ENCODE results near the gene RIMS4.
"Not testable (repeated sequence)": the region's sequence is repeated elsewhere in the genome, so short reads cannot be mapped to it uniquely, and the experiment has no call there.

RIMS4 gene

DNA sequence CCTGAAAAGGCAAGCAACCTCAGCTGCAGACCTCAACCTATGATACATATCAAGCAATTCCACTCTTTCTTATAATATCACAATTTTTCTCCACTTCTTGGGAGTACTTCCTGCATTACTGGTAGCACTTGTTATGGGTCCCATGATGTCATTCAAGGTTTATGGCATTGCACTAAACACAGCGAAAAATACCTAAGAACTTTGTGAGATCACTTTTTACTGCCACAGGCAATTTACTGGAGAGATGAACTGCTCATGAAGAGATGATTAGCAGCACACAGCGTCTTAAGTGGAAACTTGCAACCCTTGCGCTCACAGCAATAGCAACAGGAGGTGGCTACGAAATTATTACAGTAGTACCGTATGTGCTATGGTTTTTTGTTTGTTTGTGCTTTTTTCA is 19.3 kb upstream of the RIMS4 start:
- FAIRE-seq: no peak

DNA sequence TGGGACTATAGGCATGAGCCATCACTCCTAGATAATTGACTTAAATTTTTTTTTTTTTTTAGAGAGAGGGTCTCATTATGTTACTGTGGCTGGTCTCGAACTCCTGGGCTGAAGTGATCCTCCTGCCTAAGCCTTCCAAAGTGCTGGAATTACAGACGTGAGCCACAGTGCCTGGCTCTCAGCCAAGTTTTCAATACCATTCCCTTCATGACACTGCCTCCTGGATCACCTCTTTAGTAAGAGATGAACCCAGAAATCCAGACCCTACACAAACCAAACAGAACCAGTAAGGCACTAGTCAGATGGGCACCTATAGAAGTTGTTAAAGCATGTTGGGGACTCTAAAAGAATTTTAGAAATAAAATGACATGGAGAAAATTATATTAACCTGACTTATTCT is 18.3 kb upstream of the RIMS4 start:
- no peak for FAIRE-seq

DNA sequence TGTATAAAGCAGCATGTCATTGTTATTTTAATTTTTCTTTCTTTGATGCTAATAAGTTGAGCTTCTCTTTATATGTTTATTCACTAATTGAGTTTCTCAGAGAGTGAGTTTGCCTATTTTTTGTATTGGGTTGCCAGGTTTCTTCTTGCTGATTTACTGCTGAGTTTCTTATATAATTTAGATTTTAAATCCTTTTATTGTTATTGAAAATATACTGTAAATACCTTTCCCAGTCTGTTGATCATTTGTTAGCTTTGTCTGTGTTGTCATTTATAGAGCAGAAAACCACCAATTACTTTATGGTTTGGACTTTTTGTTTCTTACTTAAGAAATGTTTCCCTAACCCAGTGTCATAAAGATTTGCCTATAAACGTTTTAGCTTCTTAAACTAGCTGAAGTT is 17.1 kb upstream of the RIMS4 start:
- no peak for FAIRE-seq

DNA sequence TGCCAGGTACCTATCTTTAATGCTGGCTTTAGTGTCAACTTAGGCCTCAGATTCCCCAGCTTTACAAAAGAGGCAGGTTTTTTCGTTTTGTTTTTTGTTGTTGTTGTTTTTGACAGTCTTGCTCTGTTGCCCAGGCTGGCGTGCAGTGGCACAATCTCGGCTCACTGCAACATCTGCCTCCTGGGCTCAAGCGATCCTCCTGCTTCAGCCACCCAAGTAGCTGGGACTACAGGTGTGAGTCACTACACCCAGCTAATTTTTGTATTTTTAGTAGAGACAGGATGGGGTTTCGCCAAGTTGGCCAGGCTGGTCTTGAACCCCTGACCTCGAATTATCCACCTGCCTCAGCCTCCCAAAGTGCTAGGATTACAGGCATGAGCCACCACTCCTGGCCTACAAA is 11.2 kb upstream of the RIMS4 start:
- FAIRE-seq: not testable (repeated sequence)

DNA sequence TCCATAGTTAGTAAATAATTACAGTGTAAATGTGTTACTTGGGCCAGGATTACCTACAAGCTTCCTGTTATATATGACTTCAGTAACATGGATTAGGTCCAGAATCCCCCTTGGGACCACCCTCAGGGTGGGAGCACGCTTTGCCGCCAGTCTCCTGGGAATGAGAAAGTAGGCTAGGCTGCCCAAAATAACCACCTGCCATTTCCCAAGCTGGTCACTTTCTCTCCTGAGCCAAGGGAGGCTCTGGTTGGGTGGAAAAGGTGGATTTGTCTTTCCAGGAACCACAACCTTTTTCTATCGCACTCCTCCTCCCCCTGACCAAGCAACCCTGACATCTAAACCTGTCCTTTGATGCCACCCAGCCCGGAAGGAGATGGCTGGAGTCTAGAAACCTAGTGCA is 9.6 kb upstream of the RIMS4 start:
- FAIRE-seq: no peak

DNA sequence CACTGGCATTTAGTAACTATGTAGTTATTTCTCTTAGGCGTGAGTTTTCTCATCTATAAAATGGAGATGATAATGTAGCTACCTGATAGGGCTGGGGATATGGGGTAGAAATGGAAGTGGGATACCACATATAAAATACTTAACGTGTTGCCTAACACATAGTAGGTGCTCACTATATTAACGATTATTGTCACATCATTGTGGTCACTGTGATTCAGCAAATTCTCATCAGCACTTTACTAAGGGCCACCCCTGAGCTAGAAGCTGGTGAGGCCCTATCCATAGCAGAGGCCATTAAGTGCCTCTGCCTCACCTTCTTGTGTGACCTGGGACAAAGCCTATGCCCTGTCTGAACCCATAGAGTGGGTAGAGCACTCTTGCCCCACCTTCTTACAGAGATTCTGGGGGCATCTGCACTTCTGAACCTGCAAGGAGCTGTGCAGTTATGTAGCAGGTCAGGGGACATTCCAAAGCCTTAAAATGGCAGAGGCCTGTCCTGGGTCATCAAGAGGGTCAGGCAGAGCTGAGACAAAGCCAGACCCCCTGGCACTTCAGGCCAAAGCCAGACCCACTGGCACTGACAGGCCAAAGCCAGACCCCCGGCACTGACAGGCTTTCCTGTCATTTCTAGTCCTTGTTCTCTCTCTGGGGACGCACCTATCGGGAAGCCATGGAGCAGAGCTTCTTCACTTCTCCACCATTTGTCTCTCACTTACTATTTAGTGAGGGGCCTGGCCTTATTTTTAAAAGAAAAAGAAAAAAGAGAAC is 7.0 kb upstream of the RIMS4 start:
- no peak for FAIRE-seq

DNA sequence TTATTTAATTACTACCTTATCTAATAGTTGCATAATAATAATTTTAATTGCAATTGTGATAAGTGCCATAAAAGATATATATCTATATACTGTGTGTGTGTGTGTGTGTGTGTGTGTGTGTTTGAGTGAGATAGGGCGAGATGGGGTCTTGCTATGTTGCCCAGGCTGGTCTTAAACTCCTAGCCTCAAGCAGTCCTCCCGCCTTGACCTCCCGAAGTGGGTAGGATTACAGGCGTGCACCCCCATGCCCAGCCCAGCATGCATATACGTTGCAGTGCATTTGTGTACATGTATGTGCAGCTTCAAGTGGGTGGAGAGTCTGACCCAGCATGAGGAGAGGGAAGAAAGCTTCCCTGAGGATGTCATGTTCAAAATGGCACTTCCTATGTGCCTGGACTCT is 4.6 kb upstream of the RIMS4 start:
- no peak for FAIRE-seq

DNA sequence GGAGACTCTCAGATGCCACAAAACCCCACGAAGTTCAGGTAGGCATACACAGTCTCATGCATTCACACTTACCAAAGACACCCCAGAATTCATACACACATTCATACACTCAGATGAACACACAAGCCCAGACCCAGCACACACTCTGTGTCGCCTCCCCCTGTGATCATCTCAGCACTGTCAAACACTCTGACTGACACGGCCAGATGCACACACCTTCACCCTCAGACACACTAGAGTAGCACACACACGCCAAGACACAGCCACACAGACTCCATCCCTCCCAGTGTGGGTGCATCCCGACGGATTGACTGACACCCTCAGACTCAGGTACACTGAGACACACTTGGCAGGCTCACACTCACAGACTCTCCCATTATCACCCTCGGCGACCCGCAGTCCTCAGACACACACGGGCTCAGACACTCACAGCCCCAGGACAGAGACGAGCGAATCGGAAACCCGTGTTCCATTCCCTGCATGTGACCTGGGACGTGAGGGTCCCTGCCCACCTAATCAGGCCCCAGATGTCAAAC is 872 bp upstream of the RIMS4 start:
- no peak for FAIRE-seq

DNA sequence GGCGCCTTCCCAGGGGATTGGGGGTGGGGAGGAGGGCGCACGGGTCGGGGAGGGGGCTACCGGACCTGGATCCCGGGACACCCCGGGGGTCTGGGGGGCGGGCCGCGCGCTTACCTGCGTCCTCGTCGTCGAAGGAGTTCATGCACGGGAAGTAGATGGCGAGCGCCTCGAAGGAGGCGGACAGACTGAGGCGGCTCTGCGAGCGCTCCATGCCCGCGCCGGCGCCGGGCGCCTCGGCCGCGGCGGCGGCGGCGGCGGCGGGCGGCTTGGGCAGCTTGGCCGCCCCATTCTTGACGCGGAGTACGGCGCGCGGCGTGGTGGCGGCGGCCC is 320 bp downstream of the RIMS4 start:
- FAIRE-seq: no peak

DNA sequence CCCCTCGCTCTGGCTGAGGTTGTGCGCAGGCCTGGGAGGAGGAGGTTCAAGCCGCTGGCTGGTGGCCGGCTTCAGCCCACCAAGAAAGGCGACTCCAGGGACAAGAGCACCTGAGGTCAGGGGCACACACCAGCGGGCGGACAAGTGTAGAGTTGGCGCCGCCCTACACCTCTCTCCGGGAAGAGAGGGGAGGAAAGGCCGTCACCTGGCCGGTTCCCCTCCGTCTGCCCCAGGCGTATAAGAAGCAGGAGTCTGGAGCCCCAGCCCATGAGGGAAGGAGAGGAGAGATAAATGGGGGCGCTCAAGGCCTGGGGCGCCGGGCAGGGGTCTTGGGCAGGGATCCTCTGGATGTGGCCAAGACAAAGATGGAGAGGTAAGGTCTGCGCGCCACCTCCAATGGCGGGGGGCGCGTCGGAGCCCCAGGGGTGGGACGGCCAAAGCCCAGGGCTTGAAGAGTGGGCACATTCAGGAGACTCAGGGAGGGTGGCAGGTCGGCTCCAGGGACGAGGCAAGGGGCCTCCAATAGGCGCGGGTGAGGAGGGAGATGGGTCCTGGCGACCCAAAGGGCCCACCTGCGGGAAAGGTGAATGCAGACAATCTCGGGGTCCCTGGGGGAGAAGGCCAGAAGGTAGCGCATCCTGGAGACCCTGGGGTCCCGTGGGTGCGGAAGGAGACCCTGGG is 826 bp downstream of the RIMS4 start:
- FAIRE-seq: no peak

DNA sequence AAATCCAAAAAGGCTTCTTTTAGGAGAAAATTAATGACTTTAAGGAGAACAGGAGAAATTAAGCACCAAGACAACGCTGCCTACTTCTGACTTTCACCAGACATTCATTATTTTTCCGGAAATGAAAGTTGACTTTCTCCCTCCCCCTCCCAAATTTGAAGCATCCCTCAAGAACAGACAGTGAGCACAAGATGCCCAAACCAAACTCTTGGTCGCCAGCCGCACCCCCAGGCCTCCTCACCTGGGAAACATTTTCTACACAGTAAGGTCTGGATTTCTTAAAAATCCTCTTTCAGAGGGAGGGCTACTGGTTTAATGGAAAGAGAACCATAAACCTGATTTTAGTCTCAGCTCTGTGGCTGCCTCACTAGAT is 2.7 kb downstream of the RIMS4 start:
- FAIRE-seq: no peak

DNA sequence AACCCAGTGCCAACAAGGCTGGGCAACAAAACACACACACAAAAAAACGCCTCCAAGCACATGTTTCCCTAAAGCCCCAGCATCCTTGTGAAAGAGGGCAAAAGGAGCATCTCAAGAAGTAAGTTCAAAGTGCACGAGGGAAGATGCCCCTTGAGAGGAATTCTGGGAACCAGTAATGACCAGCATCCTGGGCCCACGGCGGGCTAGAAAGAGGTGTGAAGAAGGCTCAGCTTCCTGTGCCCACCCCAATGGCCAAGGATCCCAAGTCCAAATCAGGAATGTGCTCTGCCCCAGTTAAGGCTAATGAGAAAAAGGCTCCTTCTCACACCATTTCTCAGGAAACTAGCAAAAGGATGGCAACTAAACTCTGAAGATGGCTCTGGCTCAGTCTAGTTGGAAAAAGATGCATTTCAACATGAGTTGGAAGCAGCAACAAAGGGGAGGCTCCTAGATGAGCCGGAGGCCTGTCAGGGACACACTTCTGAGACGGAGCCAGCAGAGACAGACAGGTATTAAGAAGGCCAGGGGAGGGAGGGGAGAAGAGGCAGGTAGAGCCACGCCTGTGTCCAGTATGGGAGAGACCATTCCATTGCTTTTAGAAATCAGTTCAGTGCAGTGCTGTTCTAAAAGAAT is 3.2 kb downstream of the RIMS4 start:
- no peak for FAIRE-seq

DNA sequence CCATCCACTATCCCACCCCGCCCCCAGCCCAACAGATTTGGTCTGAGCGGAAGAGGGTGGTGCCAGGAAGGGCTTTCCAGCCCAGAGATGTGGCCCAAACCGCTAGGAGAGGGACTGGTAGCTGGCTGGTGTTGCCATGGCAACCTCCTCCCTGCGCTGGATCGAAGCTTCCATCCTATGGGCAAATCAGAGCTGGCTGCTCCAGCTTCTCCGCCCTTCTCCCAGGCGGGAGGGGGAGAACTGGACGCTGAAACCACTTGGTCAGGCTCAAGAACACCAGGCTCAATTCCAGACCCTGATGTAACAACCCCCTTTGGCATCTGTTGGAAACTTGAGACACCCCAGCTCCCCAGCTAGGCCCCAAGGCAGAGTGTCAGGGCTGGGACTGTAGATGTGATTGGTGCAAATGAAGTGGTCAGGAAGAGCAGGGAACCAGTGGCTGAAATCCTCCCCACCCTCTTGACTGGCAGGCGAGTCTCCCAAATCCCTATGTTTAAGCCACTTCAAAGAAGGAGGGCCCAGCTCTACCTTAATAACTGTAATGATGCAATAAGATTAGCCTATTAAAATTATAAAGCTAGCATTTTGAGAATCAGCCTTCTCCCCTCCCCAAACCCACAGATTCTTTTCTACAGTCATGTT is 4.2 kb downstream of the RIMS4 start:
- no peak for FAIRE-seq

DNA sequence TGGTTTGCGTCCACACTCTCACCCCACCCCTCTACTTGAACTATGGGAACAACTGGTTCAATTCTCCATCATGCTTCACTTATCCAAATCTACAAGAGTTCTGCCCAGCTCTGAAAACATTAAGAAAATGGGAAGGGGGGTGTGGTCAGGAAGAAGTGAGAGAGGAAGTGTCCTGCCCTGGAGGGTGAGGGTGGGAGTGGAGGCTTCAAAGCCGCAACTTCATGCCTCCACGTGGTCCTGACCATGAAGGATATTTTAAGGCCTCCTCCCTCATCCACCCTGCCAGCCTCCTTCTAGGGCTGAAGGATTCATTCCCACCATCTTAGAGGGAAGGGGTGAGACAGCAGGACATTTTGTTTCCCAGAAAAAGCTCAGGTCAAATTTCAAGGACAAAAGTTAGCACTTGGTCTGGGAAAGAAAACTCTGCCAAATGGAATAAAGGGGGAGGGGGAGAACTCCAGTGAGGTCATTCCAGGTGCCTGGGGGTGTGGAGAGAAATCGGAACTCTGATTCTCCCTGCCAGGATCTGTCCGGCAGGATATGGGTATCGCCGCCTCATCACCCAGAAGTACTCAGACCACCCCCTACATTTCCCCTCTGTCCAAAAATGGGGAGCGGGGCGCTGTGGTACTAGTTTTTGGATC is 4.9 kb downstream of the RIMS4 start:
- FAIRE-seq: no peak

DNA sequence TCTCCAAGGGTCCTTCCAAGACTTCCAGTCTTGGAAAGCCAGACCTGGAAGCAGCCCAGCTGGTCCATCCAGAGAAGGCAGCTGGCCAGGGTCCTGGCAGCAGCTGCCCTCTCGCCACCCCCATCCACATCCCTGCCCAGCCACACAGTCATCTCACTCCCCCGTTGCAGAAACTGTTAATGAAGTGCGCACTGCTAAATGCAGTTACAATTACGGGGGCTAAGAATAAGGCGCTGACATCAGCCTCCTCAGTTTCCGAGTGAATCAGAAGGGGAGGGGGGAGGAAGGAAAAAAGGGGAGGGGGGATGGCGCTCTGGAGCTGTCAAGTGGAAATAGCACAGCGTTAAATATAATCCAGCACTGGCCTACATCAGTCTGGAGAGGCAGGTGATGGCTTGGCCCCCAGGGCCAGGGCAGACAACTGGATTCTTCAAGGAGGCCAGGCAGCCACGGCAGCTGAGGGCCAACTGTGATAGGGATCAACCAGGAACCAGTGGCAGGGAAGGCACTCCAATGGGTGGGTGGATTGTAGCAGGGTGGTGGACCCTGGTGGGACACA is 6.9 kb downstream of the RIMS4 start:
- no peak for FAIRE-seq

DNA sequence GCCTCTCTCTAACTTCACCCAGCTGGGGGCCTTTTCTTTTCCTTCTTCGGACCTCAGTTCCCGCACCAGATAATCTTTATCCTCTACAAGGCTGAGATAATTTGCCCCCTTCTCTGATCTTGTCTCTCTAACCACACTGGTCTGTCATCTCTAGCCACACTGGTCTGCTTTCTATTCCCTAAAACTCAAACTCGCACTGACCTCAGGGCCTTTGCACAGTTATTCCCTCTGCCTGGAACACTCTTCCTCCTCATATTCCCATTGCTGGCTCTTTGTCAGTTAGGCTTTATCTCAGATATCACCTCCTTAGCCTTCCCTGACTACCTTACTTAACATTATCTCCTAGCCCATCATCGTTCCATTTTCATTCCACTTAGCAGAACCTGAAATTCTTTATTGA is 7.6 kb downstream of the RIMS4 start:
- no peak for FAIRE-seq

DNA sequence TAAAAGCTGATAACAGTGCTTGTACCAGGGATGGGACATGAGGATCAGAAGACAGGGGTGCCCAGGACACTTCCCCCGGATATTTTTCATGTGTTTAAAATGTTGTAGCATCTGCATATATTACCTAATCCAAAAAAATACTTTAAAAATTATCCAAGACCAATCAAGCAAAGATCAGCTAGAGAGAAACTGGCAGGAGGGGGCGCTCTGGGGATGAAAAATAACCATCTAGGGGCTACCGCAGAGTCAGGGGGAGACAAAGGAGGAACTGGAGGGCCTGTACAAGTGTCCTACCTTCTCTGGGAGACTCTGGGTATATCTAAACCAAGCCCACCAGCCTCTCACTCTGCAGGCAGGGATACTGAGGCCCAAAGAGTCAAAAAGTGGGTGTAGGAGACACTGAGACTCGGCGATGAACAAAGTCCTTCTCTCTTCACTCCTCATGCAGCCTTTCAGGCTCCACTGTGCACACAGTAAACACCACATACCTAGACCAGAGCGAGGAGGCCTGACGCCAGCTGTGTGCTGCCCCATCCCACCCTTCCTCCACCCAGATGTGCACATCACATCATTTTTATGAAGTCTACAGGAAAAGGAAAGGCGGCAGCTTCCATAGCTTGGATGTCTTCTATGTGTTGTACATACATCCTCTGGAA is 9.8 kb downstream of the RIMS4 start:
- FAIRE-seq: no peak

DNA sequence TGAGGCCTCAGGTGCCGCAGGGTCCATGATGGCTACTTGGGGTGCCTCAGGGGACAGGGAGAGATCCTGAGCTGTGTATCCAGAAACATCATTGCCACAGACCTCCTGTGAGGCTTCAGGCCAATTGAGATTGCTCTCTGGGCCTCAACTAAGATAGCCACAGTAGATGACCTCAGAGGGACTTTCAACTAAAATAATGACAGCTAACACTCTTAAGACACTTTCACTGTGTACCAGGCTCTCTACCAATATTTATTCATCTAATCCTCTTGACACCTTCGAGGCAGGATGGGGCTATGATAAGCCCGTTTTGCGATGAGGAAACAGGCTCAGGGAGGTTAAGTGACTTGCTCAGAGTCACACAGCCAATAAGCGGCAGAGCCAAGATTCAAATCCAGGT is 10.7 kb downstream of the RIMS4 start:
- FAIRE-seq: no peak

DNA sequence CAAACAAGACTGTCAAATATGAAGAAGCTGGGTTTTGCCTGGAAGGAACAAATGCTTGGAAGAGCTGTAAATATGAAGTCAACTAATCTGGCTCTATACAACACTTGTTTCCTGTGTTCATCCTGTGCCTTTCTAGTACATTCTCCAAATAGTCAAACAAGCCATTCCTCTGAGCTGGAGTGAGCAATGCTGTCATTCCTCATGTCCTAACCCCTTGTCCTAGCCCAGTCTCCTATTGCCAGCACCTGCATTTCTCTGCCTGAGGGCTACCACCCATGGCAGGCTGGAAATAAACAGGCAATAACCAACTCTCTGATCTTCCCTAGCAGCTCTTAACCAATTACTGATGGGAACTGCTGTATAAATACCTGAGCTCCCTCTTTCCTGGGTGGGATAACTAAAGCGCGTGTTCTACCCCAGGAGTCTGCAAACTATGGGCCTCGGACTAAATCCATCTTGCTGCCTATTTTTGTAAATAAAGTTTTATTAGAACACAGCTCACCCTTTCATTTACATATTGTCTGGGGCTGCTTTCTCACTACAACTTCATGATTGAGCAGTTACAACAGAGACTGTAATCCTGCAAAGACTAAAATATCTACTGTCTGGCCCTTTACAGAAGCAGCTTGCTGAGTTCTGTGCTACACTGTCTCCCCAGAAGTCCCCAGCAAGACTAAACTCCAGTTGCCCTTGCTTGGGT is 13.4 kb downstream of the RIMS4 start:
- no peak for FAIRE-seq

DNA sequence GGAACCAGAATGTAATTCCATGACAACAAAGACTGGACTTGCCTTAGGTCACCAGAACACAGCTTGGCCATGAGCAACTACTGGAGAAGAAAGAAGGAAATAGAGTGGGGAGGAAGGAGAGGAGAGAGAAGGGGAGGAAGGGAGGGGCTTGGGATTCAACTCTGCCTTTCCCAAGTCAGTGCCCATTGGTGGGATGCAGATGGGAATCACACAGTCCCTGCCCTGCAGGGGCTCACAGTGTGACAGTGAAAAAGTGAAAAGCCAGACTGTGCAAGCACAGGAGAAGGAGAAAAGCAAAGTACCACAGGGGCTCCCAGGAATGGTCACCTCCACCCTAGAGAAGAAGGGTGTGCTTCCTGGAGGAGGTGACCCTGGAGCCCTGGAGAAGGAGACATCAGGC is 14.0 kb downstream of the RIMS4 start:
- no peak for FAIRE-seq

DNA sequence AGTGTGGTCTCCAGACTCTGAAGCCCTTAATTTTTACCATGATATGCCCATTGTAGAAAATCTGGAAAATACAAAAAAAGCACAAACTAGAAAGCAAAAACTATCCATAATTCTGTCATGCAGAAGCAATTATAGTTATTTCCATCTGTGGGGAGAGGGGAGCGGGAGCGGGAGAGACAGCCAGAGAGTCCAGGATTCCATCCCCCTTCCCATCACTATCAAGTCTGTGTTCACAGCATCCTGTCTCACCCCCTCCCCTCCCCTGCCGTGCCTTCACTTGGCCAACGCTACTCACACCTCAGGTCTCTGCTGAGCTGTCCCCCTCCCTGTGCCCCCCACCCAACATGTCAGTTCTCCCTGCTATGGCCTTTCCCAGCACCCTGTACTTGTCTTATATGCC is 14.5 kb downstream of the RIMS4 start:
- no peak for FAIRE-seq

DNA sequence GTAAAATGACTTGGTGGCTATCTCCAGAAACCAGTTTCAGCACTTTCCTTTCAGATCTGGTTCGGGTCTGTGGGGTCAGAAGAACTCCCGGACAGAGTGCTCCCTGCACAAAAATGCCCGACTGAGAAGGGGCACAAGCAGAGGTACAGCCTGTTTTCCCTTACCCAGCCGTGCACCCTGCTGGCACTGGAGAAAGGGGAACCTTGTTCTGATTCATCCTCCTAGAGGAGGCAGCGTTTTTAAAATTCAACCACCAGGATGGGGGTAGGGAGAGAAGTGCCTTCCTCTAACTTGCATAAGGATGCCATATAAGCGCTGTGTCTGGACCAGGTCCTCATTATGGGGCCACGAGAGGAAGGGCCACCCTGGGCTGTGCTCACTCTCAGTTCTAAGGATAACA is 17.6 kb downstream of the RIMS4 start:
- no peak for FAIRE-seq

All from endometrium (tissue), 2 donors.